Esophagus muscularis mucosa (tissue), 4 donors: ENCODE data around the gene PICALM.

Experiments
- CTCF ChIP-seq, 3 experiments: fragments of 200-600 bp in 2 of 3; fragments of 450-650 bp in 1 of 3; sonication (generic) in 2 of 3; IDR thresholded peaks; one replicate each; pipeline ENCODE4 v1.5.1; 2017 to 2019; ENCODE audit warnings: antibody characterized with exemption in 3 of 3, mild to moderate bottlenecking in 2 of 3, moderate library complexity in 1 of 3
- EP300 ChIP-seq: sonication (generic); formaldehyde crosslinking; IDR thresholded peaks from one replicate; pipeline ENCODE4 v1.6.1; 2017; ENCODE audit warnings: antibody characterized with exemption
- POLR2A ChIP-seq: fragments of 450-650 bp; IDR thresholded peaks from one replicate; pipeline ENCODE4 v1.6.1; 2017; ENCODE audit warnings: antibody characterized with exemption, moderate library complexity, mild to moderate bottlenecking, low read depth
- POLR2AphosphoS5 ChIP-seq, 2 donors: sonication (generic); formaldehyde crosslinking; IDR thresholded peaks; one replicate each; pipeline ENCODE4 v1.6.1; 2017; ENCODE audit warnings: antibody characterized with exemption in 2 of 2

- no peak for TF ChIP-seq CTCF (IDR thresholded peaks at IDR 0.05)
- no peak for TF ChIP-seq POLR2A
- TF ChIP-seq POLR2AphosphoS5 (IDR thresholded peaks at IDR 0.05): no peak
- TF ChIP-seq EP300: no peak
Observed at GRCh38 chr11:86035164-86035563, 33.7 kb downstream of the PICALM start.
